ENCODE measurements around the gene CLDN4.

Gene CLDN4

GRCh38 chr7:73876973-73877372 lies 46.2 kb downstream of the CLDN4 start:
- no peak for DNase-seq

GRCh38 chr7:73879977-73880681 lies 49.3 kb downstream of the CLDN4 start:
- DNase-seq = no peak

GRCh38 chr7:73880755-73881328 lies 50.0 kb downstream of the CLDN4 start:
- DNase-seq = no peak

GRCh38 chr7:73881352-73882046 lies 50.7 kb downstream of the CLDN4 start:
- DNase-seq = no peak

- DNase-seq = no peak
Measured at GRCh38 chr7:73882047-73882402, 51.2 kb downstream of the CLDN4 start.

Data from activated CD4-positive, CD25-positive, alpha-beta regulatory T cell treated with anti-CD3 and anti-CD28 coated beads, Interleukin-2, amount 50 U/mL, for 72 hours (primary cell).